Esophagus muscularis mucosa (tissue), 4 donors: Measurements from ENCODE around the gene COL6A3.

Source experiments
- CTCF ChIP-seq, 3 experiments: fragments of 200-600 bp in 2 of 3; fragments of 450-650 bp in 1 of 3; sonication (generic) in 2 of 3; IDR thresholded peaks; one replicate each; pipeline ENCODE4 v1.5.1; 2017 to 2019; ENCODE audit warnings: antibody characterized with exemption in 3 of 3, mild to moderate bottlenecking in 2 of 3, moderate library complexity in 1 of 3
- EP300 ChIP-seq: sonication (generic); formaldehyde crosslinking; IDR thresholded peaks from one replicate; pipeline ENCODE4 v1.6.1; 2017; ENCODE audit warnings: antibody characterized with exemption
- POLR2A ChIP-seq: fragments of 450-650 bp; IDR thresholded peaks from one replicate; pipeline ENCODE4 v1.6.1; 2017; ENCODE audit warnings: antibody characterized with exemption, moderate library complexity, mild to moderate bottlenecking, low read depth
- POLR2AphosphoS5 ChIP-seq, 2 donors: sonication (generic); formaldehyde crosslinking; IDR thresholded peaks; one replicate each; pipeline ENCODE4 v1.6.1; 2017; ENCODE audit warnings: antibody characterized with exemption in 2 of 2

- TF ChIP-seq CTCF (IDR thresholded peaks at IDR 0.05) (no peak), POLR2A (no peak), POLR2AphosphoS5 (IDR thresholded peaks at IDR 0.05) (peak; percentile 15 to 31), EP300 (no peak)
Observed at GRCh38 chr2:237435844-237436587, 22.1 kb upstream of the COL6A3 start.
